ENCODE results near the gene HTR6.

- TF ChIP-seq CTCF (conservative IDR thresholded peaks at IDR 0.05 in 1 of 2, IDR thresholded peaks at IDR 0.05 in 1 of 2; ENCODE audit: low read depth in 1 of 2, low read length in 2 of 2): no peak
- no peak for TF ChIP-seq EZH2 (IDR thresholded peaks at IDR 0.05; ENCODE audit: low read length, missing control alignments)
These were observed 18.0 kb upstream of the HTR6 start for GRCh38 chr1:19646377-19647319.

All from fibroblast of lung (primary cell).